ENCODE data around the gene ATP2B3.
A peak's percentile ranks its signal among the peaks of the same experiment; 100 is the strongest.

ATP2B3 gene

GRCh38 chrX:153507484-153508178, 9.8 kb upstream of the ATP2B3 start:
- peak in 1 of 2 experiments; percentile 29 for DNase-seq (ENCODE audit: low read depth in 2 of 2)

- no peak for DNase-seq (ENCODE audit: low read depth in 2 of 2)
Observed at GRCh38 chrX:153509592-153509991, 7.8 kb upstream of the ATP2B3 start.

GRCh38 chrX:153510383-153510782, 7.1 kb upstream of the ATP2B3 start:
- no peak for DNase-seq (ENCODE audit: low read depth in 2 of 2)

- DNase-seq (ENCODE audit: low read depth in 2 of 2), result no peak
Observed at GRCh38 chrX:153511784-153512500, 5.5 kb upstream of the ATP2B3 start.

- no peak for DNase-seq (ENCODE audit: low read depth in 2 of 2)
Observed at GRCh38 chrX:153512501-153512893, 4.9 kb upstream of the ATP2B3 start.

GRCh38 chrX:153513265-153513664, 4.2 kb upstream of the ATP2B3 start:
- no peak for DNase-seq (ENCODE audit: low read depth in 2 of 2)

GRCh38 chrX:153514259-153514658, 3.2 kb upstream of the ATP2B3 start:
- no peak for DNase-seq (ENCODE audit: low read depth in 2 of 2)

- no peak for DNase-seq (ENCODE audit: low read depth in 2 of 2)
Observed at GRCh38 chrX:153515435-153515834, 2.0 kb upstream of the ATP2B3 start.

- DNase-seq (ENCODE audit: low read depth in 2 of 2), result no peak
Observed at GRCh38 chrX:153516073-153516472, 1.4 kb upstream of the ATP2B3 start.

GRCh38 chrX:153517946-153518834, 748 bp downstream of the ATP2B3 start:
- DNase-seq (ENCODE audit: low read depth in 2 of 2), result no peak

GRCh38 chrX:153519569-153520286, 2.3 kb downstream of the ATP2B3 start:
- no peak for DNase-seq (ENCODE audit: low read depth in 2 of 2)

GRCh38 chrX:153520287-153520917, 3.0 kb downstream of the ATP2B3 start:
- DNase-seq (ENCODE audit: low read depth in 2 of 2), result no peak

- no peak for DNase-seq (ENCODE audit: low read depth in 2 of 2)
Observed at GRCh38 chrX:153521034-153521433, 3.6 kb downstream of the ATP2B3 start.

- DNase-seq (ENCODE audit: low read depth in 2 of 2), result no peak
Observed at GRCh38 chrX:153522259-153522658, 4.8 kb downstream of the ATP2B3 start.

- no peak for DNase-seq (ENCODE audit: low read depth in 2 of 2)
Observed at GRCh38 chrX:153523269-153523668, 5.8 kb downstream of the ATP2B3 start.

GRCh38 chrX:153524234-153524633, 6.8 kb downstream of the ATP2B3 start:
- no peak for DNase-seq (ENCODE audit: low read depth in 2 of 2)

- no peak for DNase-seq (ENCODE audit: low read depth in 2 of 2)
Observed at GRCh38 chrX:153525451-153525850, 8.0 kb downstream of the ATP2B3 start.

- no peak for DNase-seq (ENCODE audit: low read depth in 2 of 2)
Observed at GRCh38 chrX:153526042-153526441, 8.6 kb downstream of the ATP2B3 start.

GRCh38 chrX:153526801-153527200, 9.4 kb downstream of the ATP2B3 start:
- no peak for DNase-seq (ENCODE audit: low read depth in 2 of 2)

- no peak for DNase-seq (ENCODE audit: low read depth in 2 of 2)
Observed at GRCh38 chrX:153527208-153527607, 9.8 kb downstream of the ATP2B3 start.

GRCh38 chrX:153530411-153531129, 13.1 kb downstream of the ATP2B3 start:
- no peak for DNase-seq (ENCODE audit: low read depth in 2 of 2)

Measured in fibroblast of skin of left quadriceps (primary cell).